GM19239 (cell line): ENCODE results near the gene WWP2.
"Not testable (repeated sequence)": the region's sequence is repeated elsewhere in the genome, so short reads cannot be mapped to it uniquely, and the experiment has no call there.

ENCODE experiments used
- DNase-seq: peaks from one replicate; pipeline ENCODE4 v3.0.0; 2011; ENCODE audit warnings: low spot score; ENCODE audit not compliant: insufficient read length
- FAIRE-seq: peaks from 2 replicates; lab custom pipeline; 2011; peaks lifted over from hg19 to GRCh38; lab: Jason Lieb, UNC

The WWP2 gene

GRCh38 chr16:69935740-69936139, 173.6 kb downstream of the WWP2 start:
- no peak for DNase-seq
- no peak for FAIRE-seq

DNA sequence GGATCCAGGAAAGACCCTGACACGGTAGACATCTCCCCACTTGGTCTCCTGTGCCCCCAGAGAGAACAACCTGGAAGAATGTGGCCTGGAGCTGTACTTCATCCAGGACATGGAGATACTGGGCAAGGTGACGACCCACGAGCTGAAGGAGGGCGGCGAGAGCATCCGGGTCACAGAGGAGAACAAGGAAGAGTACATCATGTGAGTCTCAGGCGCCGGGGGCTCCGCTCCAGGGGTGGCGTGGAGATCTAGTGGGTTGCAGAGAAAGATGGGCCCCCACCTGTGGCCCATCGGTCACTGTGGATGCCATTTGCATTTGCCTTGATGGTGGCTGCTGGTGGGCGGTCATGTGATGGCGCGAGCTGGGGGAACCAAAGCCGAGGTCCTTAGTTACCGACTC, 174.1 kb downstream of the WWP2 start:
- FAIRE-seq (no peak), DNase-seq (no peak)

GRCh38 chr16:69936751-69937211, 174.6 kb downstream of the WWP2 start:
- FAIRE-seq (no peak), DNase-seq (no peak)

DNA sequence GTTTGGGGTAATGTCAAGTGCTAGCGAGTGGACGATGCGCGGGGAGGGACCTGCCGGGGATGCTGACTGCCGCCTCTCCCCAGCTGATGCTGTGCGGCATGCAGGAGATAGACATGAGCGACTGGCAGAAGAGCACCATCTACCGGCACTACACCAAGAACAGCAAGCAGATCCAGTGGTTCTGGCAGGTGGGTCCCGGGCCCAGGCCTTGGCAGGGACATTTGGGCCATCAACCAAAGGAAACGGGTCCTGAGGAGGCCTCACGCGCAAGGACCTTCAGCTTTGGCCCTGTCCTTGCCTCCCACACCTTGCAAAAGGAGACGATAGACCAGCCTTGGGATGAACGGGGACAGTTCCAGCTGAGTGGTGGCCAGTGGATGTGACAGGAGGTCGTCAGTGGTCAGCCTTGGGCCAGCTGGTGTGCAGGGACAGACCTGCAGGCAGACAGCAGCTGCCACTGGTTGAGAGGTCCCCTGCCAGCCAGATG, 175.4 kb downstream of the WWP2 start:
- no peak for FAIRE-seq
- DNase-seq, result no peak

DNA sequence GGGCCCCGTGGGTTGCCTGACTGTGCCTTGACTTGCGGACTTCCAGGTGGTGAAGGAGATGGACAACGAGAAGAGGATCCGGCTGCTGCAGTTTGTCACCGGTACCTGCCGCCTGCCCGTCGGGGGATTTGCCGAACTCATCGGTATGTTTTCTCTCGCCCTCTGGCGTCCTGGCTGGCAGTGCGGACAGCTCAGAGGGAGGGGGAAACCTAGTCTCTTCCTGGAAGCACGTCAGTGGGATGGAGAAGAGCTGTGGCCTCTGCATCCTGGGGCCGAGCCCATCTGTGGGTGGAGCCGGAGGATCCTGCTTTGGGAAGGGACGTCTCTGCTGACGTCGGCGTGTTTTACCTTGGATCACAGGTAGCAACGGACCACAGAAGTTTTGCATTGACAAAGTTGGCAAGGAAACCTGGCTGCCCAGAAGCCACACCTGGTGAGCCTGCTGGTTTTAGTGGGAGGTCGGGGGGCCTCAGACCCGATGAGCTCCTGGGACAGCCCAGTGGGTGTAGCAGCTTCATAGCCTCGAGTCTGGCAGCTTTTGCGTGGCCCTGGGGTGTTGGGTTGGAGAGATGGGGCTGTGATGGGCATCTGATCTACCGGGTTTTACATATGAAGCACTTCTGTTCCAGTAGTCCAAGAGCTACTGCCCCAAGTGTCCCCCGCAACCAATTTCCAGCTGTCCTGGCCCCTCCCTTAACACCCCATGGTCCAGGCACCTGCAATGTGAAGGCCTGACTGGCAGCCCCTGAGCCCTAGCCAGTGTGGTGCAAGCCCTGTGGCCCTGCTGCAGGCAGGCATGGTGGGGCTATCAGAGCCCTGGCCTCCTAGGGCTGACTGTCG, 177.1 kb downstream of the WWP2 start:
- no peak for DNase-seq
- FAIRE-seq, result no peak

DNA sequence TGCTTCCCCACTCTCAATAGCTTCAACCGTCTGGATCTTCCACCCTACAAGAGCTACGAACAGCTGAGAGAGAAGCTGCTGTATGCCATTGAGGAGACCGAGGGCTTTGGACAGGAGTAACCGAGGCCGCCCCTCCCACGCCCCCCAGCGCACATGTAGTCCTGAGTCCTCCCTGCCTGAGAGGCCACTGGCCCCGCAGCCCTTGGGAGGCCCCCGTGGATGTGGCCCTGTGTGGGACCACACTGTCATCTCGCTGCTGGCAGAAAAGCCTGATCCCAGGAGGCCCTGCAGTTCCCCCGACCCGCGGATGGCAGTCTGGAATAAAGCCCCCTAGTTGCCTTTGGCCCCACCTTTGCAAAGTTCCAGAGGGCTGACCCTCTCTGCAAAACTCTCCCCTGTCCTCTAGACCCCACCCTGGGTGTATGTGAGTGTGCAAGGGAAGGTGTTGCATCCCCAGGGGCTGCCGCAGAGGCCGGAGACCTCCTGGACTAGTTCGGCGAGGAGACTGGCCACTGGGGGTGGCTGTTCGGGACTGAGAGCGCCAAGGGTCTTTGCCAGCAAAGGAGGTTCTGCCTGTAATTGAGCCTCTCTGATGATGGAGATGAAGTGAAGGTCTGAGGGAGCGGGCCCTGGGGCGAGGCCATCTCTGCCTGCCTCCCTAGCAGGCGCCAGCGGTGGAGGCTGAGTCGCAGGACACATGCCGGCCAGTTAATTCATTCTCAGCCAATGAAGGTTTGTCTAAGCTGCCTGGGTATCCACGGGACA, 177.9 kb downstream of the WWP2 start:
- no peak for DNase-seq
- FAIRE-seq, result no peak

GRCh38 chr16:69940676-69941075, 178.5 kb downstream of the WWP2 start:
- DNase-seq, result no peak
- no peak for FAIRE-seq

- DNase-seq (no peak), FAIRE-seq (no peak)
These were observed 179.3 kb downstream of the WWP2 start for GRCh38 chr16:69941251-69942098.

GRCh38 chr16:69942099-69942491, 180.0 kb downstream of the WWP2 start:
- FAIRE-seq (no peak), DNase-seq (no peak)

- FAIRE-seq (no peak), DNase-seq (no peak)
These were observed 180.6 kb downstream of the WWP2 start for GRCh38 chr16:69942627-69943170.

- not testable (repeated sequence) for DNase-seq, FAIRE-seq
These were observed 181.3 kb downstream of the WWP2 start for GRCh38 chr16:69943241-69944036.

GRCh38 chr16:69950411-69950810, 188.3 kb downstream of the WWP2 start:
- not testable (repeated sequence) for DNase-seq, FAIRE-seq

- FAIRE-seq, DNase-seq: not testable (repeated sequence)
These were observed 189.0 kb downstream of the WWP2 start, which contains the start of gene CLEC18A for GRCh38 chr16:69951017-69951671. CLEC18A (plus strand) TSS chr16:69951334; CDS start chr16:69951367, 33 bp downstream.

DNA sequence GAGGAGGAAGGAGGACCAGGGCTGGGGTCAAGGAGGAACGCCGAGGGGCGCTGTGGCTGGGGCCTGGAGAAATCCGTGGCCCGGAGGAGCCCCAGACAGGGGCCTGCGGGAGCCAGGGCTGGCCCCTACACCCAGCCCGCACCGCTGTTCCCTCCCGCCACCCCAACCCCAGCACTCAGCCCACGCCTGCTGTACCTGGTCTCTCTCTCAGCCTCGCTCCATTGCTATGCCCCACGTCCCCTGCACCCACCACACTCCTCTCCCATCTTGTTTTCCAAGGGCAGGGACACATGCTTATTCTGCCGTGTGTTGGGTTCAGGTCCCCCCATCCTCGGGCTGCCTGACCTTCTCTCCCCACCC, 189.5 kb downstream of the WWP2 start:
- DNase-seq, FAIRE-seq: not testable (repeated sequence)

DNA sequence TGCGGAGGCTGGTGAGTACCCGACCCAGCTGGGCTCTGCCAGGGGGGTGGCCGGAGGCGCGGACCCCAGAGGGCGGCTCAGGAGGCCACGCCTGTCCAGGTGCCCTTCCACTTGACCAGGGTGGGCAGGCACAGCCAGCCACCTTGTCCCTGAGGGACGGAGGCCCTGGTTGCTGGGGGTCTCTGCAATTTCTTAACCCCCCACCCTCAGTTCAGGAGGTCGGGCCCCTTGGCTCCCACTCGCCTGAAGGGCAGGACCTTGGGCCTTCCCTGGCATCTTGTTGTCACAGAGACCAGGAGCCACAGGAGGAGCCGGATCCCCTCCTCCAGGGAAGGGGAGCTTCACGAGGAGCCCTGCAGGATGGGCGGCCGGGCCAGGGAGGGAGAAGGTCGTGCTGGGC, 190.0 kb downstream of the WWP2 start:
- not testable (repeated sequence) for FAIRE-seq, DNase-seq

DNA sequence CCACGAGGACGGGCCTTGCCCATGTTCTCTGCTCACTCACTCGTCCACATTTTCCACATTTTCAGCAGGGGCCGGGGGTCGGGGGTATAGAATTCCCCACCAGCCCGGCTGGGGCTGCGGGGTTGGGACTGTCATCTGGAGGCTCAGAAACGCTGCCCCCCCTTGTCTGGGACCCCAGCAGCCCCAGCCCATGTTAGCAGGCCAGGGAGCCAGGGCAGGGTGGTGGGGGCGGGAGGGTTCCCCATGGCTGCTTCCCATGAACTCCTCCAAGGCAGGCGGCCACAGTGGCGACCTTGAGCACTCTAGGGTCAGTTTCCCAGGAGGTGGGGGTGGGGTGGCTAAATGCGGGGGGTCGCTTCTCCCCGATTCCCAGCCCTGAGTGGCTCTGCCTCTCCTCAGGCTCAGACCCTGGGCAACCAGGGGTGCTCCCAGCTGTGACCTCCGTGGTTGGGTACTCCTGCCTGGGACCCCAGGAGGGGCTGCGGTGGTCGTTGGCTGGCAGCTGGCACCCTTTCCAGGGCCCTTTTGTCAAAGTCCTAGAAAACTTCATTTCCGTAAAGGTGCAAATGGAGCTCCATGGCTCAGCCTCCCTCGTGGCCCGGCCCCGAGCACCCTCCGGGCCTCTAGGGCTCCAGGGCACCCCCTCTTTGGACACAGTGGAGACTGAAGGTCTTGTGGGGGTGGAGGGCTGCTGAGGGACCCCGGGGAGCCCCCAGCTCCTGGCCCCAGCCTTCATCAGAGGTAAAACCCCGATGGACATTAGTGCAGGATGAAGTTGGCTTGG, 190.6 kb downstream of the WWP2 start:
- not testable (repeated sequence) for DNase-seq, FAIRE-seq

DNA sequence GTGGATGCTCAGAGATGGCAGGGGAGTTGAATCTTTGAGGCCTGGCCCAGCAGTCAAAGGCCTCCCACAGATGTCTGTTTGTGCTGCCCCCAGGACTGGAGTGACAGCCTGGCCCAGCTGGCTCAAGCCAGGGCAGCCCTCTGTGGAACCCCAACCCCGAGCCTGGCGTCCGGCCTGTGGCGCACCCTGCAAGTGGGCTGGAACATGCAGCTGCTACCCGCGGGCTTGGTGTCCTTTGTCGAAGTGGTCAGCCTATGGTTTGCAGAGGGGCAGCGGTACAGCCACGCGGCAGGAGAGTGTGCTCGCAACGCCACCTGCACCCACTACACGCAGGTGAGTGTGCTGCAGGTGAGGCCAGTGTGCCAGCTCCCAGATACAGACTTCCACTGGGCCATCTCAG, 192.1 kb downstream of the WWP2 start:
- not testable (repeated sequence) for FAIRE-seq

DNA sequence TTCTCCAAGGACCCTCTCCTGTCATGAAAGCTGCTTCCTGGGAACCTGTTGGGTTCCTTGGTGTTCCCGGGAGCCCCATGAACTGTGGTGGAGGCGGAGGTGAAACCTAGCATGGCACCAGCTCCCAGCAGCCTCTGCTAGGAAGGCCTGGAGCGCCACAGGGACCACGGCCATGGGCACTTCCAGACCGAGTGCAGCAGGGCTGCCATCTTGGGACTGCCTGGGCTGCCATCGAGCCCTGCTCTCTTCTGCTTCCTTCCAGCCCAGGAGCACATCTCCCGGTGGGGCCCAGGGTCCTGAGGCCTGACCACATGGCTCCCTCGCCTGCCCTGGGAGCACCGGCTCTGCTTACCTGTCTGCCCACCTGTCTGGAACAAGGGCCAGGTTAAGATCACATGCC, 201.2 kb downstream of the WWP2 start:
- FAIRE-seq, DNase-seq: not testable (repeated sequence)

More for the DNA sequence above, 192.1 kb downstream of the WWP2 start:
- DNase-seq, result not testable (repeated sequence)
